Measurements from ENCODE around the gene C1QA.

Gene C1QA

DNA sequence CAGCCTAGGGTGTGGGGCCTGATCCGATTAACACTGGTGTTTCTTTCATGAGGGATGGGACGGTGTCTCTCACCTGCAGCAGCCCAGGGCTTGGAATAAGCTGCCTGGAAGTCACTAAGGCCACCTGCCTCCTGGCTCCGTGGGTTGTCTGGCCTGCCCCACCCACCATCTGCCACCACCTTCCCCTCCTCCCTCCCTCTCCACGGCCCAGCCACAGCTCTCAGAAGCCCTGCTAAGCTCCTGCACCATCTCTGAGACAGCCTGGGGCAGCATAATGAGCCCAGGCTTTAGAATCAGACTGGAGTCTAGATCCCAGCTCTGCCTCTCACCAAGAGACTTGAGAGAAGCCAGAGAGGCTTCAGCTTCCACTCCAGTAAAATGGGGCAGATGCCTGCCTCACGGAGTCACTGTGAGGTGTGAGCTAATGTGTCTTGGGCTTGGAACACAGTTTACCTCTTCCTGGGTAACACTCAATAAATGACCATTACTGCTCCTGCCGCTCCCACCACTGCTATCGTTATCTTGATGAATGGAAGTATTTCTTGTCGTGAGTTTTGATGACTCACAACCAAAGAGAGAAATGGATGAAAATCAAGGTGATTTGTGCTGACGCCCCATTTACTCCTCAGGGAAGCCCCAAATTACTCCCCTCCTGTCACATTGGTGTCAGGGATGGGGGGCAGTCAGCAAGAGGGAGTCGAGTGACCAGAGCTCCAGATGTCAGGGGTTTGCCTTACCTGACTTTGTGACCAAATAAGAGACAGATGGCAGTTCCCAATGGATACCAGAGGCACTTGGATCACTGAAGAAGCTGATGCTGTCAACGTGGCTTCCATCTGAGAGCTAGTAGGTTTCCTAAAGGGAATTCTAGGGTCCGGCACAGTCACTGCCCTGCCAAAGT, 23.5 kb upstream of the C1QA start:
- Histone ChIP-seq H3K36me3 (no peaks in the 10 kb centered on the region), H3K27ac (no peak overlapping the region), H3K9me3 (no peaks in the 10 kb centered on the region), H3K4me3 (no peak overlapping the region), H3K4me1 (no peaks in the 10 kb centered on the region), H3K27me3 (peaks cover 0 to 77% of the 10 kb centered on the region in 2 donors)
- intact Hi-C loops (cut with DNase I; ENCODE audit: low total_unique reads), result no loop called here
- TF ChIP-seq, protein P1, sequence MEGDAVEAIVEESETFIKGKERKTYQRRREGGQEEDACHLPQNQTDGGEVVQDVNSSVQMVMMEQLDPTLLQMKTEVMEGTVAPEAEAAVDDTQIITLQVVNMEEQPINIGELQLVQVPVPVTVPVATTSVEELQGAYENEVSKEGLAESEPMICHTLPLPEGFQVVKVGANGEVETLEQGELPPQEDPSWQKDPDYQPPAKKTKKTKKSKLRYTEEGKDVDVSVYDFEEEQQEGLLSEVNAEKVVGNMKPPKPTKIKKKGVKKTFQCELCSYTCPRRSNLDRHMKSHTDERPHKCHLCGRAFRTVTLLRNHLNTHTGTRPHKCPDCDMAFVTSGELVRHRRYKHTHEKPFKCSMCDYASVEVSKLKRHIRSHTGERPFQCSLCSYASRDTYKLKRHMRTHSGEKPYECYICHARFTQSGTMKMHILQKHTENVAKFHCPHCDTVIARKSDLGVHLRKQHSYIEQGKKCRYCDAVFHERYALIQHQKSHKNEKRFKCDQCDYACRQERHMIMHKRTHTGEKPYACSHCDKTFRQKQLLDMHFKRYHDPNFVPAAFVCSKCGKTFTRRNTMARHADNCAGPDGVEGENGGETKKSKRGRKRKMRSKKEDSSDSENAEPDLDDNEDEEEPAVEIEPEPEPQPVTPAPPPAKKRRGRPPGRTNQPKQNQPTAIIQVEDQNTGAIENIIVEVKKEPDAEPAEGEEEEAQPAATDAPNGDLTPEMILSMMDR (IDR thresholded peaks at IDR 0.05), result no peak
- DNase-seq, result no peak

DNA sequence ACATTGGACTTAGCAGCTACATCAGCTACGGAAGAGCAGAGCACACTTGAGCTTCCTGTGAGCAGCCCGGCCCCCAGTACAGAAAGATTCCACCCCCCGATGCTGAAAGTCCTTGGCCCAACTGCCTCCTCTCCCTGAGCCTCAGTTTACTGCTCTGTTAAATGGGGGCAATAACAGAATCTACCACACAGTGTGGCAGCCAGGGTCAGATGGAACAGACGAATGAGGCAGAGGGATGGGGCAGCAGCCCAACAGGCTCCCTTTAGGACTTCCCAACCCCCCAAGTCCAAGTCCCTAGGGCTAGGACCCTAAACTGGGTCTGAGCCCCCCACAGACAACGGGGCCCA, 22.9 kb upstream of the C1QA start:
- no peak for DNase-seq
- H3K4me1 ChIP-seq, result no peaks in the 10 kb centered on the region
- H3K36me3 ChIP-seq, result no peaks in the 10 kb centered on the region
- H3K27ac ChIP-seq, result no peak overlapping the region
- H3K9me3 ChIP-seq, result no peaks in the 10 kb centered on the region
- TF ChIP-seq, protein P1 (IDR thresholded peaks at IDR 0.05), result no peak
- H3K27me3 ChIP-seq, result peaks cover 0 to 77% of the 10 kb centered on the region in 2 donors
- intact Hi-C loops (cut with DNase I; ENCODE audit: low total_unique reads), result no loop called here
- H3K4me3 ChIP-seq, result no peak overlapping the region

DNA sequence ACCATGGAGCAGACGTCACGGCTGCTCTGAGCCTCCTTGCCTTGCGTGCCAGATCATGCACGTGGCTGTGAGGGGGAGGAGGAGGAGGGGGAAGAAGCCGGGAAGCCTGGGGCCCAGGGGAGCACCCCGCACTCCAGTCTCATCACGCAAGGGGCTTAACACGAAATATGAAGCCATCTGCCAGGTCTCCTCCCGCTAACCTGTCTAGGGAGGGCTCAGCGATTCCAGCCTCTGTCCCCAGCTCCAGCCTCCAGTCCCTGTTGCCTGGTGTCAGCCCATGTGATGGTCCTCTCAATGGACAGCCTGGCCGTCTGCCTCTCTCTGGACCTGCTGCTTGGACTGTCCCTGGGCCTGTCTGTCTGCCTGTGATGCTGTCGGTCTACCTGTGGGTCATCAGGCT, 22.5 kb upstream of the C1QA start:
- Histone ChIP-seq H3K27ac (no peak overlapping the region), H3K9me3 (no peaks in the 10 kb centered on the region), H3K36me3 (no peaks in the 10 kb centered on the region), H3K4me1 (no peaks in the 10 kb centered on the region), H3K4me3 (no peak overlapping the region), H3K27me3 (peaks cover 0 to 77% of the 10 kb centered on the region in 2 donors)
- TF ChIP-seq, protein P1 (IDR thresholded peaks at IDR 0.05), result no peak
- intact Hi-C loops (cut with DNase I; ENCODE audit: low total_unique reads), result no loop called here
- no peak for DNase-seq

DNA sequence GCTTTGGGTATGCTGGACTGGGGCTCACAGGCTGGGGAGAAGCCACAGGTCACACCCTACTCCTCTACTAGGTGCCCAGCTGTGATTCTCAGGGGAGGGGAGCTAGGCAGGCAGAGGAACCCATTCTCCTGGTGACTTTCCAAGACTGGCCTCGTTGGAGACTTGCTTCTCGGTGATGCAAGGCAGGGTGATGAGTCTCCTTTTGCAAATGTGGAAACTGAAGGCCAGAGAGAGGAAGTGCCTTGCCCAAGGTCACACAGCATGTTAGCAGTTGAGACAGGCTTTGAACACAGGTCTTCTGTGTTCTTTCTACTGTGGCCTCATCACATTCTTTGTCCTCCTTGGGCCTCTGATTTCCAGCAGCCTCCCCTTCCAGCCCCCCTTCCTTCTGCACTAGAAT, 20.5 kb upstream of the C1QA start:
- H3K27ac ChIP-seq, result no peak overlapping the region
- no peak overlapping the region for H3K4me3 ChIP-seq
- no peak for DNase-seq
- intact Hi-C loops (cut with DNase I; ENCODE audit: low total_unique reads), result no loop called here
- peaks cover 0 to 82% of the 10 kb centered on the region in 2 donors for H3K27me3 ChIP-seq
- H3K4me1 ChIP-seq, result no peaks in the 10 kb centered on the region
- no peaks in the 10 kb centered on the region for H3K36me3 ChIP-seq
- no peaks in the 10 kb centered on the region for H3K9me3 ChIP-seq
- TF ChIP-seq, protein P1 (IDR thresholded peaks at IDR 0.05), result no peak

DNA sequence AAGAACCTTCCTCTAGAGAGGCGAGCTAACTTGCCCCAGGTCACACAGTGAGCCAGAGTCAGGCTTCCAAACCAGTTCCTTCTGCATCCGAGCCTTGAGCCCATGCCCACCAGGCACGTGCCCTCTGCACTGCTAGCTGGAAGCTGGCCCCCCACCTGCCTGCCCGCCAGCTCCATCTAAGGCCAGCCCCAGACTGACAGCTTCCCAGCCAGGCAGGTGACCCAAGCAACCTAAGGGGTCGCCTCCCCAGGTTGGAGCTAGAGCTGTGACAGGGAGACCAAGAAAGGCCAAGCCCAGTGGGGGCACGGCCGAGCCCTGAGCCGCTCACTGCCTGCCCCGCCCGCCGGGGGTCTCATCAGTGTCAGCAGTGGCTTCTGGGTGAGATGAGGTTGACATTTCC, 19.9 kb upstream of the C1QA start:
- DNase-seq, result no peak
- Histone ChIP-seq H3K27me3 (peaks cover 0 to 84% of the 10 kb centered on the region in 2 donors), H3K4me1 (no peaks in the 10 kb centered on the region), H3K27ac (no peak overlapping the region), H3K9me3 (no peaks in the 10 kb centered on the region), H3K4me3 (no peak overlapping the region), H3K36me3 (no peaks in the 10 kb centered on the region)
- intact Hi-C loops (cut with DNase I; ENCODE audit: low total_unique reads), result no loop called here
- TF ChIP-seq, protein P1 (IDR thresholded peaks at IDR 0.05), result no peak
